Breast epithelium (tissue), 3 donors: ENCODE results near the gene MAPKAP1.

Experiments used
- POLR2A ChIP-seq: fragments of 450-650 bp; IDR thresholded peaks from one replicate; pipeline ENCODE4 v1.6.1; 2016; ENCODE audit warnings: antibody characterized with exemption, mild to moderate bottlenecking, moderate library complexity
- POLR2AphosphoS5 ChIP-seq, 3 donors: sonication (generic); formaldehyde crosslinking; IDR thresholded peaks; one replicate each; pipeline ENCODE4 v1.6.1; 2017; ENCODE audit warnings: antibody characterized with exemption in 3 of 3
- TF ChIP-seq, protein P1 (sequence below), 3 donors: fragments of 450-650 bp; IDR thresholded peaks; one replicate each; pipeline ENCODE4 v1.5.1; 2016 to 2017; ENCODE audit warnings: antibody characterized with exemption in 3 of 3, mild to moderate bottlenecking in 3 of 3, moderate library complexity in 3 of 3

GRCh38 chr9:125407974-125408900, 298.8 kb downstream of the MAPKAP1 start:
- TF ChIP-seq, protein P1, sequence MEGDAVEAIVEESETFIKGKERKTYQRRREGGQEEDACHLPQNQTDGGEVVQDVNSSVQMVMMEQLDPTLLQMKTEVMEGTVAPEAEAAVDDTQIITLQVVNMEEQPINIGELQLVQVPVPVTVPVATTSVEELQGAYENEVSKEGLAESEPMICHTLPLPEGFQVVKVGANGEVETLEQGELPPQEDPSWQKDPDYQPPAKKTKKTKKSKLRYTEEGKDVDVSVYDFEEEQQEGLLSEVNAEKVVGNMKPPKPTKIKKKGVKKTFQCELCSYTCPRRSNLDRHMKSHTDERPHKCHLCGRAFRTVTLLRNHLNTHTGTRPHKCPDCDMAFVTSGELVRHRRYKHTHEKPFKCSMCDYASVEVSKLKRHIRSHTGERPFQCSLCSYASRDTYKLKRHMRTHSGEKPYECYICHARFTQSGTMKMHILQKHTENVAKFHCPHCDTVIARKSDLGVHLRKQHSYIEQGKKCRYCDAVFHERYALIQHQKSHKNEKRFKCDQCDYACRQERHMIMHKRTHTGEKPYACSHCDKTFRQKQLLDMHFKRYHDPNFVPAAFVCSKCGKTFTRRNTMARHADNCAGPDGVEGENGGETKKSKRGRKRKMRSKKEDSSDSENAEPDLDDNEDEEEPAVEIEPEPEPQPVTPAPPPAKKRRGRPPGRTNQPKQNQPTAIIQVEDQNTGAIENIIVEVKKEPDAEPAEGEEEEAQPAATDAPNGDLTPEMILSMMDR (IDR thresholded peaks at IDR 0.05): peak; percentile 25 to 81 (median 61)
- TF ChIP-seq POLR2A: no peak
- no peak for TF ChIP-seq POLR2AphosphoS5 (IDR thresholded peaks at IDR 0.05)
